Retinal pigment epithelial cell (primary cell): ENCODE data around the gene PRKG1.

Experiments used
- DNase-seq: peaks from one replicate; pipeline ENCODE4 v3.0.0-alpha.2; 2010; ENCODE audit warnings: low read depth
- H3K4me3 ChIP-seq: 2 replicates; pipeline ENCODE4 v1.5.1; 2011; ENCODE audit warnings: mild to moderate bottlenecking, low read length, control low read depth, moderate library complexity
- TF ChIP-seq, protein P1 (sequence below): conservative IDR thresholded peaks from 2 replicates; pipeline ENCODE4 v1.5.1; 2011; ENCODE audit warnings: low read depth, low read length, control low read depth, inconsistent platforms

Gene PRKG1

DNA sequence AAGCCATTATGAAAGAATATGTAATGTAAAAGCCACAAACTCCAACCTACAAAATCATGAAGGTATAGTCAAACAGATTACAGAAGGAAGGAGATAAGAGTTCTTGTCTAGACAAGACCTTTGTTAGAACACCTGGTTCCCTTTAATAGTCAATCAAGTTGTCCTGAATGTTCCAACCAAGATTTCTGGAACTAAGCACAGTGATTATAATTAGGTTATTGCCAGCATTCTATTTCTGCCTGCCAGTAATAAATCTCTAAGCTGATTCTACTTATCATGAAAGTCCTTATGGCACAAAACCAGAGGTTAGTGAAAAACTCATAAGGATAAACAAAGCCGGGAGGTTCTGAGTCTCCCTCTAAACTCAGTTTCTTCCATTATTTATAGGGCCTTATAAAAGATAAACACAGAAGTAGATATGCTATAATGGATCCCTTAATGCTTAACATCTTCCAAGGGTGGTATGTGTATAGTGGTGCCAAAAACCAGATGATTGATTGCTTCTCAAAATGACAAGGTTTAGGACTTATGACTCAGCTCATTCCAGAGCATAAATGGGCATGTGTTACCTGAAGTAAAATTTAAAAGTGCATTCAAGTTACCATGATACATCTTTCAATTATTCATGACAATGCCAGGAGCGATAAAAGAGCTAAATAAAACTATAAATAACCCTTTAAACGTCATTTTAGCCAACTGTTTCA, 387.9 kb downstream of the PRKG1 start:
- TF ChIP-seq, protein P1, sequence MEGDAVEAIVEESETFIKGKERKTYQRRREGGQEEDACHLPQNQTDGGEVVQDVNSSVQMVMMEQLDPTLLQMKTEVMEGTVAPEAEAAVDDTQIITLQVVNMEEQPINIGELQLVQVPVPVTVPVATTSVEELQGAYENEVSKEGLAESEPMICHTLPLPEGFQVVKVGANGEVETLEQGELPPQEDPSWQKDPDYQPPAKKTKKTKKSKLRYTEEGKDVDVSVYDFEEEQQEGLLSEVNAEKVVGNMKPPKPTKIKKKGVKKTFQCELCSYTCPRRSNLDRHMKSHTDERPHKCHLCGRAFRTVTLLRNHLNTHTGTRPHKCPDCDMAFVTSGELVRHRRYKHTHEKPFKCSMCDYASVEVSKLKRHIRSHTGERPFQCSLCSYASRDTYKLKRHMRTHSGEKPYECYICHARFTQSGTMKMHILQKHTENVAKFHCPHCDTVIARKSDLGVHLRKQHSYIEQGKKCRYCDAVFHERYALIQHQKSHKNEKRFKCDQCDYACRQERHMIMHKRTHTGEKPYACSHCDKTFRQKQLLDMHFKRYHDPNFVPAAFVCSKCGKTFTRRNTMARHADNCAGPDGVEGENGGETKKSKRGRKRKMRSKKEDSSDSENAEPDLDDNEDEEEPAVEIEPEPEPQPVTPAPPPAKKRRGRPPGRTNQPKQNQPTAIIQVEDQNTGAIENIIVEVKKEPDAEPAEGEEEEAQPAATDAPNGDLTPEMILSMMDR: no peak

GRCh38 chr10:51468424-51468823, 394.1 kb downstream of the PRKG1 start:
- TF ChIP-seq, protein P1: no peak

More for the DNA sequence above, 387.9 kb downstream of the PRKG1 start:
- DNase-seq: peak; percentile 14
- H3K4me3 ChIP-seq: no peak overlapping the region

DNA sequence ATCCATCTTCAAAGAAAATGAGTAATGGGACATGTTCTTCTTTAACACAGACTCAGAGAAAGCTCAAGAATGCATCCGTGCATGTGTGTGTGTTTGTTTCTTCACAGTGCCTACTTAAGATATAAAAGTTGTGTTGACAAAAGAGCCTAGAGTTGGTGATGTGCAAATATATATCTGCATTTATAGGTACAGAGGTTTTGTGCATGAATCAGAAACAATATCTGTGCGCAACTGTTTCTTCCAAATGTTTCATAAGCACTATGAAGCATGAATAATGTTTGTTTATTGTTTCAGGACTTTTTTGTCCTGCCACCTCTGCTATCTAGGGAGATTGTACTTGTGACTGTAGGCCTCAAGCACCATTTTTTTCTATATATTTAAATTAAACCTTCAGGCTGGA, 395.4 kb downstream of the PRKG1 start:
- TF ChIP-seq, protein P1: no peak
- DNase-seq: no peak
- H3K4me3 ChIP-seq: no peak overlapping the region

More at GRCh38 chr10:51468424-51468823, 394.1 kb downstream of the PRKG1 start:
- DNase-seq: no peak
- H3K4me3 ChIP-seq: no peak overlapping the region

DNA sequence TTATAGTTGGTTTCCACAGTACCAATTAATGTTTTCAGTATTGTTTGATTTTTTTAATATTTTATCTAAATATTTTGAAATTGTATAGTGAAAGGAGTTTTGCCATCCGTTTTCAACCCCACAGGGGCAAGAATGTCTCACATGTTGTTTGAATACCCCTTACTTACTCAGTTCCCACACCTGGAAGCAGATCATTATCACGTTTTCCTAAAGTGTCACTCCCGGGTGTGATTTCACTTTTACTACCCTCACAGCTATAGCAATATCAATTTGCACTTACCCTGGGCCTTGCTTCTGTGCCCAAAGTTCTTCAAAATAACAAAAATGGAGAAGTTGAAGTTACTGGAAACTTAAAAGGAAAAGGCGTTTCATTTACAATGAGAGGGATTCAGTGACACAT, 397.0 kb downstream of the PRKG1 start:
- DNase-seq: no peak
- H3K4me3 ChIP-seq: no peak overlapping the region
- TF ChIP-seq, protein P1: no peak

GRCh38 chr10:51472154-51472553, 397.9 kb downstream of the PRKG1 start:
- no peak overlapping the region for H3K4me3 ChIP-seq
- no peak for DNase-seq
- TF ChIP-seq, protein P1: no peak

DNA sequence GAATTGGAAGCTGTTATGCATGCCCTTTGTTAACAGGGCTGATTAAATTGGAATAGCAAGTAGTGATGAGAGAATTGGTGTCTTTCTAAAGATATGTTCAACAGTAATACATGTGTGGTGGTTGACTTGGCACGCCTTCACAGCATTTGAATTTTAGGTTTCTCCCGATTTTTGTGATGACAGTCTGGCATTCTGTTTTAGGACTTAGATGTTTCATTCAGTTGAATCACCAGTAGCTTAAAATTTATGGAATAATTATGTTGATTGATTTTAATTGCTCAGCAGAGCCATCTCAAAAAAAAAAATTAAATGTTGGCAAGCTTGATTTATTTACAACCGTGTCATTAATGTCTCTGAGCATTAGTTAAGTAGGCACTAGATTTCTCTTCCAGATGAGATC, 405.4 kb downstream of the PRKG1 start:
- H3K4me3 ChIP-seq: no peak overlapping the region
- TF ChIP-seq, protein P1: no peak
- no peak for DNase-seq

- H3K4me3 ChIP-seq: no peak overlapping the region
- TF ChIP-seq, protein P1: no peak
- no peak for DNase-seq
Observed at GRCh38 chr10:51485668-51486067, 411.4 kb downstream of the PRKG1 start.
